Mucosa of stomach (tissue), 1 donor: ENCODE results near the gene PAMR1.

Experiments
- H3K27me3 ChIP-seq: one replicate; pipeline ENCODE4 v1.7.0; 2013; ENCODE audit warnings: mild to moderate bottlenecking, low read length; ENCODE audit not compliant: control insufficient read depth, insufficient read depth
- H3K36me3 ChIP-seq: one replicate; pipeline ENCODE4 v1.7.0; 2013; ENCODE audit warnings: low read length; ENCODE audit not compliant: control insufficient read depth, insufficient read depth
- H3K4me1 ChIP-seq: one replicate; pipeline ENCODE4 v1.7.0; 2013; ENCODE audit warnings: mild to moderate bottlenecking, low read length; ENCODE audit not compliant: control insufficient read depth, insufficient read depth
- H3K4me3 ChIP-seq: one replicate; pipeline ENCODE4 v1.7.0; 2013; ENCODE audit warnings: low read length
- H3K9ac ChIP-seq: one replicate; pipeline ENCODE4 v1.7.0; 2013; ENCODE audit warnings: mild to moderate bottlenecking, low read length, moderate library complexity
- H3K9me3 ChIP-seq: one replicate; pipeline ENCODE4 v1.7.0; 2013; ENCODE audit warnings: mild to moderate bottlenecking, low read length, moderate library complexity; ENCODE audit not compliant: control insufficient read depth
- donor health status: Pancreatic carcinoma.

The PAMR1 gene

GRCh38 chr11:35404388-35404775, 121.0 kb downstream of the PAMR1 start:
- H3K9ac ChIP-seq: no peak overlapping the region
- H3K36me3 ChIP-seq: no peaks in the 10 kb centered on the region
- H3K4me1 ChIP-seq: peaks cover 33% of the 10 kb centered on the region
- H3K9me3 ChIP-seq: no peaks in the 10 kb centered on the region
- H3K27me3 ChIP-seq: no peaks in the 10 kb centered on the region
- H3K4me3 ChIP-seq: no peak overlapping the region

GRCh38 chr11:35403765-35404387, 121.5 kb downstream of the PAMR1 start:
- Histone ChIP-seq H3K27me3 (no peaks in the 10 kb centered on the region), H3K4me1 (peaks cover 33% of the 10 kb centered on the region), H3K36me3 (no peaks in the 10 kb centered on the region), H3K4me3 (no peak overlapping the region), H3K9ac (no peak overlapping the region), H3K9me3 (no peaks in the 10 kb centered on the region)

- Histone ChIP-seq H3K4me3 (no peak overlapping the region), H3K27me3 (no peaks in the 10 kb centered on the region), H3K9ac (no peak overlapping the region), H3K4me1 (peaks cover 33% of the 10 kb centered on the region), H3K36me3 (no peaks in the 10 kb centered on the region), H3K9me3 (no peaks in the 10 kb centered on the region)
Measured at GRCh38 chr11:35402751-35403660, 122.4 kb downstream of the PAMR1 start.

GRCh38 chr11:35398881-35399280, 126.5 kb downstream of the PAMR1 start:
- Histone ChIP-seq H3K36me3 (no peaks in the 10 kb centered on the region), H3K4me1 (peaks cover 23% of the 10 kb centered on the region), H3K9ac (no peak overlapping the region), H3K9me3 (no peaks in the 10 kb centered on the region), H3K4me3 (no peak overlapping the region), H3K27me3 (no peaks in the 10 kb centered on the region)

- Histone ChIP-seq H3K36me3 (no peaks in the 10 kb centered on the region), H3K9me3 (no peaks in the 10 kb centered on the region), H3K4me1 (peaks cover 28% of the 10 kb centered on the region), H3K27me3 (no peaks in the 10 kb centered on the region), H3K9ac (no peak overlapping the region), H3K4me3 (no peak overlapping the region)
Measured at GRCh38 chr11:35394941-35395340, 130.5 kb downstream of the PAMR1 start.

GRCh38 chr11:35393098-35393497, 132.3 kb downstream of the PAMR1 start:
- Histone ChIP-seq H3K27me3 (no peaks in the 10 kb centered on the region), H3K9me3 (no peaks in the 10 kb centered on the region), H3K4me3 (no peak overlapping the region), H3K4me1 (peaks cover 37% of the 10 kb centered on the region), H3K9ac (no peak overlapping the region), H3K36me3 (no peaks in the 10 kb centered on the region)

- H3K9ac ChIP-seq: peak overlapping the region; percentile 30
- no peak overlapping the region for H3K4me3 ChIP-seq
- no peaks in the 10 kb centered on the region for H3K36me3 ChIP-seq
- H3K9me3 ChIP-seq: no peaks in the 10 kb centered on the region
- H3K27me3 ChIP-seq: no peaks in the 10 kb centered on the region
- H3K4me1 ChIP-seq: peaks cover 37% of the 10 kb centered on the region
Measured at GRCh38 chr11:35391922-35392688, 133.3 kb downstream of the PAMR1 start.

GRCh38 chr11:35390737-35391682, 134.4 kb downstream of the PAMR1 start:
- H3K9me3 ChIP-seq: no peaks in the 10 kb centered on the region
- peak overlapping the region; percentile 6 for H3K9ac ChIP-seq
- no peaks in the 10 kb centered on the region for H3K27me3 ChIP-seq
- no peak overlapping the region for H3K4me3 ChIP-seq
- no peaks in the 10 kb centered on the region for H3K36me3 ChIP-seq
- peaks cover 37% of the 10 kb centered on the region for H3K4me1 ChIP-seq

GRCh38 chr11:35389897-35390465, 135.4 kb downstream of the PAMR1 start:
- Histone ChIP-seq H3K9me3 (no peaks in the 10 kb centered on the region), H3K27me3 (no peaks in the 10 kb centered on the region), H3K9ac (no peak overlapping the region), H3K36me3 (no peaks in the 10 kb centered on the region), H3K4me3 (no peak overlapping the region), H3K4me1 (peaks cover 37% of the 10 kb centered on the region)

GRCh38 chr11:35389112-35389511, 136.3 kb downstream of the PAMR1 start:
- Histone ChIP-seq H3K9ac (no peak overlapping the region), H3K27me3 (no peaks in the 10 kb centered on the region), H3K9me3 (no peaks in the 10 kb centered on the region), H3K4me1 (peaks cover 37% of the 10 kb centered on the region), H3K4me3 (no peak overlapping the region), H3K36me3 (no peaks in the 10 kb centered on the region)

- Histone ChIP-seq H3K9me3 (no peaks in the 10 kb centered on the region), H3K27me3 (no peaks in the 10 kb centered on the region), H3K4me1 (peaks cover 37% of the 10 kb centered on the region), H3K4me3 (no peak overlapping the region), H3K9ac (no peak overlapping the region), H3K36me3 (no peaks in the 10 kb centered on the region)
Measured at GRCh38 chr11:35388061-35388460, 137.4 kb downstream of the PAMR1 start.
